ENCODE data around the gene RPP25L. TPM values are rescaled to one million over a fixed set of nuclear protein-coding genes. Genes with fewer than 3 reads are reported as not detected.

The RPP25L gene
- total RNA-seq, 1 experiment from 2014 or later = 42.8 TPM

- POLR2A ChIA-PET = no interaction called here
- BruUV-seq (replicated peaks) = no TSS peak
- Mint-ChIP-seq H3K4me3 (ENCODE audit: unreplicated experiment) (no peak overlapping the region), H3K36me3 (ENCODE audit: insufficient read depth, unreplicated experiment) (no peaks in the 10 kb centered on the region), H3K27me3 (ENCODE audit: insufficient read depth, unreplicated experiment) (peaks cover 31% of the 10 kb centered on the region), H3K27ac (ENCODE audit: low read depth, unreplicated experiment) (no peak overlapping the region), H3K9me3 (ENCODE audit: unreplicated experiment) (no peaks in the 10 kb centered on the region), H3K4me1 (ENCODE audit: insufficient read depth, unreplicated experiment) (peaks cover 13% of the 10 kb centered on the region)
- no peak for TF ChIP-seq CTCF (IDR thresholded peaks at IDR 0.05; ENCODE audit: unreplicated experiment)
- intact Hi-C loops (cut with micrococcal nuclease) = no loop called here
- DNase-seq (ENCODE audit: unreplicated experiment) = no peak
- CTCF ChIA-PET = interaction anchor here (1.1 to 2.3 kb wide), 4 partner anchors 9 to 262 kb away, joined by 3 to 14 read pairs (median 8); no protein-coding TSS in a partner anchor
These were observed 17.7 kb downstream of the RPP25L start for GRCh38 chr9:34594177-34594576.

- no peak for TF ChIP-seq CTCF (IDR thresholded peaks at IDR 0.05; ENCODE audit: unreplicated experiment)
- CTCF ChIA-PET = interaction anchor here (0.9 to 3.6 kb wide), 24 partner anchors 13 to 1017 kb away, joined by 3 to 37 read pairs (median 6); no protein-coding TSS in a partner anchor
- Mint-ChIP-seq H3K4me1 (ENCODE audit: insufficient read depth, unreplicated experiment) (peaks cover 20% of the 10 kb centered on the region), H3K36me3 (ENCODE audit: insufficient read depth, unreplicated experiment) (no peaks in the 10 kb centered on the region), H3K9me3 (ENCODE audit: unreplicated experiment) (no peaks in the 10 kb centered on the region), H3K4me3 (ENCODE audit: unreplicated experiment) (no peak overlapping the region), H3K27ac (ENCODE audit: low read depth, unreplicated experiment) (peak overlapping the region; percentile 73), H3K27me3 (ENCODE audit: insufficient read depth, unreplicated experiment) (peaks cover 42% of the 10 kb centered on the region)
- intact Hi-C loops (cut with micrococcal nuclease) = loop anchor here (2.0 kb wide), 1 partner anchor 156 kb away; no protein-coding TSS in a partner anchor
- POLR2A ChIA-PET = interaction anchor here (0.6 kb wide), 1 partner anchor 195 kb away, joined by 3 read pairs; no protein-coding TSS in a partner anchor
- DNase-seq (ENCODE audit: unreplicated experiment) = peak; percentile 47
- no TSS peak for BruUV-seq (replicated peaks)
These were observed 18.8 kb downstream of the RPP25L start for GRCh38 chr9:34592895-34593601.

- BruUV-seq (replicated peaks) = no TSS peak
- peaks cover 20% of the 10 kb centered on the region for H3K4me1 Mint-ChIP-seq (ENCODE audit: insufficient read depth, unreplicated experiment)
- H3K27me3 Mint-ChIP-seq (ENCODE audit: insufficient read depth, unreplicated experiment) = peaks cover 51% of the 10 kb centered on the region
- no peak overlapping the region for H3K4me3 Mint-ChIP-seq (ENCODE audit: unreplicated experiment)
- H3K36me3 Mint-ChIP-seq (ENCODE audit: insufficient read depth, unreplicated experiment) = no peaks in the 10 kb centered on the region
- no peak for TF ChIP-seq CTCF (IDR thresholded peaks at IDR 0.05; ENCODE audit: unreplicated experiment)
- no peaks in the 10 kb centered on the region for H3K9me3 Mint-ChIP-seq (ENCODE audit: unreplicated experiment)
- POLR2A ChIA-PET = interaction anchor here (0.6 kb wide), 3 partner anchors 73 to 1064 kb away, joined by 3 read pairs; no protein-coding TSS in a partner anchor
- intact Hi-C loops (cut with micrococcal nuclease) = loop anchor here (1.0 to 2.0 kb wide), 3 partner anchors 44 to 155 kb away; no protein-coding TSS in a partner anchor
- CTCF ChIA-PET = interaction anchor here (0.6 to 3.6 kb wide), 53 partner anchors 9 to 1016 kb away, joined by 3 to 37 read pairs (median 5); partner anchors contain the start of gene RPP25L
- no peak overlapping the region for H3K27ac Mint-ChIP-seq (ENCODE audit: low read depth, unreplicated experiment)
- DNase-seq (ENCODE audit: unreplicated experiment) = no peak
These were observed 19.7 kb downstream of the RPP25L start for GRCh38 chr9:34591917-34592866.
